ENCODE measurements around the gene SYDE2.
"Not testable (repeated sequence)": the region's sequence is repeated elsewhere in the genome, so short reads cannot be mapped to it uniquely, and the experiment has no call there.

Gene SYDE2

DNA sequence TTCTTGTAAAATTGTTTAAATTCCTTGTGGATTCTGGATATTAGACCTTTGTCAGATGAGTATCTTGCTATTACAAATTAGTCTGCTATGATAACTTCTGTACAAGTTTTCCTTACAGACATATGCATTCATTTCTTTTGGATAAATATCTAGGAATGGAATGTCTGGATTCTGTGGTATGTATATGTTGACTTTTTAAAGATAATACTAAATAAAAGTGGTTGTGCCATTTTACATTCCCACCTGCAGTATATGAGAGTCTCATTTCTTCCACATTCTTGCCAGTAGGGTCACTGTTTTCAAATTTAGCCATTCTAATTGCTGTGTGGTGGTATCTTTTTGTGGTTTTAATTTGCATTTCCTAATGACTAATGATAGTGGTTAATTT is 53.9 kb downstream of the SYDE2 start:
- TF ChIP-seq, protein P1, sequence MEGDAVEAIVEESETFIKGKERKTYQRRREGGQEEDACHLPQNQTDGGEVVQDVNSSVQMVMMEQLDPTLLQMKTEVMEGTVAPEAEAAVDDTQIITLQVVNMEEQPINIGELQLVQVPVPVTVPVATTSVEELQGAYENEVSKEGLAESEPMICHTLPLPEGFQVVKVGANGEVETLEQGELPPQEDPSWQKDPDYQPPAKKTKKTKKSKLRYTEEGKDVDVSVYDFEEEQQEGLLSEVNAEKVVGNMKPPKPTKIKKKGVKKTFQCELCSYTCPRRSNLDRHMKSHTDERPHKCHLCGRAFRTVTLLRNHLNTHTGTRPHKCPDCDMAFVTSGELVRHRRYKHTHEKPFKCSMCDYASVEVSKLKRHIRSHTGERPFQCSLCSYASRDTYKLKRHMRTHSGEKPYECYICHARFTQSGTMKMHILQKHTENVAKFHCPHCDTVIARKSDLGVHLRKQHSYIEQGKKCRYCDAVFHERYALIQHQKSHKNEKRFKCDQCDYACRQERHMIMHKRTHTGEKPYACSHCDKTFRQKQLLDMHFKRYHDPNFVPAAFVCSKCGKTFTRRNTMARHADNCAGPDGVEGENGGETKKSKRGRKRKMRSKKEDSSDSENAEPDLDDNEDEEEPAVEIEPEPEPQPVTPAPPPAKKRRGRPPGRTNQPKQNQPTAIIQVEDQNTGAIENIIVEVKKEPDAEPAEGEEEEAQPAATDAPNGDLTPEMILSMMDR (conservative IDR thresholded peaks at IDR 0.05), result no peak
- no peak overlapping the region for H3K27ac ChIP-seq

DNA sequence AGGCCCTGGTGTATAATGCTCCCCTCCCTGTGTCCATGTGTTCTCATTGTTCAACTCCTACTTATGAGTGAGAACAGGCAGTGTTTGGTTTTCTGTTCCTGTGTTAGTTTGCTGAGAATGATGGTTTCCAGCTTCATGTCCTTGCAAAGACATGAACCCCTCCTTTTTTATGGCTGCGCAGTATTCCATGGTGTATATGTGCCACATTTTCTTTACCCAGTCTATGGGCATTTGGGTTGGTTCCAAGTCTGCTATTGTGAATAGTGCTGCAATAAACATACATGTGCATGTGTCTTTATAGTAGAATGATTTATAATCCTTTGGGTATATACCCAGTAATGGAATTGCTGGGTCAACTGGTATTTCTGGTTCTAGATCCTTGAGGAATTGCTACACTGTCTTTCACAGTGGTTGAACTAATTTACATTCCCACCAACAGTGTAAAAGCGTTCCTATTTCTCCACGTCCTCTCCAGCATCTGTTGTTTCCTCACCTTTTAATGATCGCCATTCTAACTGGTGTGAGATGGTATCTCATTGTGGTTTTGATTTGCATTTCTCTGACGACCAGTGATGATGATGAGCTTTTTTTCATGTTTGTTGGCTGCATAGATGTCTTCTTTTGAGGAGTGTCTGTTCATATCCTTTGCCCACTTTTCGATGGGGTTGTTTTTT is 54.4 kb downstream of the SYDE2 start:
- not testable (repeated sequence) for H3K27ac ChIP-seq

DNA sequence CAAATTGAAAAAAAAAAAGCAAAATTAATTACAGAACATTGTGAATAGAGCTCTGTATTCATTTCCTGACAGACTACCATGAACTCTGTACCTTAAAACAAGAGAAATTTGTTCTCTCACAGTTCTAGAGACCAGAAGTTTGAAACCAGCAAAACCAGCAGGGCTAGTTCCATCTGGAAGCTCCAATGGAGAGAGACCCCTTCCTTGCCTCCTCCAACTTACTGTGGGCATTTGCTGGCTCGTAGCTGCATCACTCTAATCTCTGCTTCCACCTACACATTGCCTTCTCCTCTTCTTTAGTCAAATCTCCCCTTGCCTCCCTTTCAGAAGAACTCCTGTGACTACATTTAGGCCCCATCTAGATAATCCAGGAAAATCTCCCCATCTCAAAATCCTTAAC is 56.5 kb downstream of the SYDE2 start:
- peak overlapping the region; percentile 7; the same call in 1 of the 2 replicates for H3K27ac ChIP-seq
- TF ChIP-seq, protein P1 (conservative IDR thresholded peaks at IDR 0.05), result no peak

DNA sequence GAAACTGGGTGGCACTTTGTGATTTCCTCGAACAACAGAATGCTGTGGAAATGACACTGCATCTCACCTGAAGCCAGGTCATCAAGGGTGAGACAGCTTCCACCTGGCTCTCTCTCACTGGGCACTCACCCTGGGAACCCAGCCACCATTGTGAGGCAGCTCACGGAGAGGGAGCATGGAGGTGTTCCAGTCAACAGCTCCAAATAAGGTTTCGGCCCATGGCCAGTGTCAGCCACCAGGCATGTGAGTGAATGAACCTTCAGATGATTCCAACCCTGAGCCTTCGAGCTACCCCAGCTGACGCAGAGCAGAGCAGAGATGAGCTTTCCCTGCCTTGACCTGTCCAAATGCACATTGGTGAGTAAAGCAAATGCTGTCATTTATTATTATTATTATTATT is 58.1 kb downstream of the SYDE2 start:
- H3K27ac ChIP-seq, result no peak overlapping the region
- TF ChIP-seq, protein P1 (conservative IDR thresholded peaks at IDR 0.05), result no peak

DNA sequence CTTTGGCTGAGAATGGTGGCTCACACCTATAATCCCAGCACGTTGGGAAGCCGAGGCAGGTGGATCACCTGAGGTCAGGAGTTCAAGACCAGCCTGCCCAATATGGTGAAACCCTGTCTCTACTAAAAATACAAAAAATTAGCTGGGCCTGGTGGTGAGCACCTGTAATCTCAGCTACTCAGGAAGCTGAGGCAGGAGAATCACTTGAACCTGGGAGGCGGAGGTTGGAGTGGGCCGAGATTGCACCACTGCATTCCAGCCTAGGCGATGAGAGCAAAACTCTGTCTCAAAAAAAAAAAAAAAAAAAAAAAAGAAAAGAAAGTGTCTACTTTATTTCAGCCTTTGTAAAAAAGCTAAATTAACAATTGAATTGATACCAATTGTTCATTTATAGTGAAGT is 62.4 kb downstream of the SYDE2 start:
- H3K27ac ChIP-seq, result peak overlapping the region; percentile 83

DNA sequence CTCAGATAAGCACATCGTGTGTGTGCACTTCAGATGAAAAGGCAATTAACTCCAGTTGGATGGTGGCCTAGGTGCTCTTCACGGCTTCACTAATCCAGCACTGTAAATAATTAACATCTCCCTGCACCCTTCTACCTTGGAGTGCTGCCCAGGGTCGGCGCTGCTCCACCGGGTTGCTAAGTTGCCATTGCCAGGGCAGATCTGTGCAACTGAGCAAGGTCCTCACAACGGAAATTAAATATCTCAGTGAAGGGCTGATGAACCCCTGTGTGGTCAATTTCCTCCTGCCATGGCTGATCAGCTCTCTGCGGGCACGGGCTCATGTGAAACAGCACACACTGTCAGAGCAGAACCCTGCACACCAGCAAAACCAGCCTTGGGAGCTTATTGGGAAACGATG is 63.2 kb downstream of the SYDE2 start:
- H3K27ac ChIP-seq, result peak overlapping the region; percentile 83
- TF ChIP-seq, protein P1 (conservative IDR thresholded peaks at IDR 0.05), result no peak

DNA sequence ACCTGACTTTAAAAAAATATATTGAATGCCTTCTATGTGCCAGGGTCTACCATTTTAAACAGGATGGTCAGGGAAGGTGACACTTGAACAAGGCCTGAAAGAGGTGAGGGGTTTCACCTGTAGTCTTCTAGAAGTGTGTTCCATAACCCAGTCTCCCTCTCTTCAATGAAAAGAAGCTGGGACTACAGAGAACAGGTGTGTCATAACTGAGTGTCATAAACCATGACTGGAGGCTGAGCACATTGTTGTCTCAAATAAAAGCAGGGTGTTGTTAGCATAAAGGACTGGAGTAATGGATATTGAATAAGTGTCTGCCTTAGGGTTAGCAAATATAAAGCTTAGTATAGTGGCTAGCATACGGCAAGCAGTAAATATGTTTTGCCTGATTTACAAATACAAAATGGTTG is 65.4 kb downstream of the SYDE2 start:
- peak overlapping the region; percentile 83; the same call in 1 of the 2 replicates for H3K27ac ChIP-seq
- TF ChIP-seq, protein P1 (conservative IDR thresholded peaks at IDR 0.05), result no peak

DNA sequence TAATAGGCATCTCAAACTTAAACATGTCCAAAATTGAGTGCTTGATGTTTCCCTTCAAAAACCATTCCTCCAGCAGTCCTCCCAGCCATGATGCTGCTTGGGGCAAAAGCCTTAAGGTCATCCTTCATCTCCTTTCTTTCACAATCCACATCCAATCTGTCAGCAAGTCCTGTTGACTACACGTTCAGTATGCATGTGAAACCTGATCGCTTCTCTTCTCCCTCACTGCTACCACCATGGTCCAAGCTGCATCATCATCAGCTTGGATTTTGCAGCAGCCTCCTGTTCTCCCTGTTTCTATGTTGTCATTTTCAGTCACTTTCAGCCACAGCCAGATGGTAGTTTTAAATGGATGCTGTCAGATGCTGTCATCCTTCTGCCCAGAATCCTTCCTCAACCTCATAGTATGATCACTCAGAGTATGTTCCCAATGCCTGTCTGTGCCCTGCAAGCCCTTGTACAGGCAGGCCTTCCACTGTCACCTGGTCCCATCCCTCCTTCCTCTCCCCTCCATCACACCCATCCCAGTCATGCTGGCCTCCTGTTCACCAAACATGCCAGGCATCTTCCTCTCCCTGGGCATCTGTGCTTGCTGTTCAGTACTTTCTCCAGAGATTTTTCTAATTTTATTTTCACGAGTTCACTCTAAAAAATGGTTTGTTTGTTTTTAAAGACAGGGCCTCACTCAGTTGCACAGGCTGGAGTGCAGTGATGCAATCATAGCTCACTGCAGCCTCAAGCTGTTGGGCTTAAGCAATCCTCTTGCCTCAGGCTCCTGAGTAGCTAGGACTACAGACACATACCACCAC is 66.0 kb downstream of the SYDE2 start:
- peak overlapping the region; percentile 83; the same call in 1 of the 2 replicates for H3K27ac ChIP-seq
- TF ChIP-seq, protein P1 (conservative IDR thresholded peaks at IDR 0.05), result no peak

Data from VCaP (cell line).